AG04449 (cell line): ENCODE results near the gene DGUOK.

Experiments used
- CTCF ChIA-PET: fragments of 350-600 bp; formaldehyde crosslinking; extraction: SDS; loops from one replicate; lab custom pipeline; 2021; ENCODE audit warnings: antibody characterized with exemption; lab: Yijun Ruan, JAX
- POLR2A ChIA-PET: fragments of 400-600, 350-600 bp; formaldehyde crosslinking; extraction: SDS; loops from one replicate; lab custom pipeline; 2020; ENCODE audit warnings: antibody characterized with exemption, inconsistent platforms; lab: Yijun Ruan, JAX
- DNase-seq: peaks from one replicate; pipeline ENCODE4 v3.0.0-alpha.2; 2010; ENCODE audit warnings: low read depth, low spot score
- H3K4me3 ChIP-seq: 2 replicates; pipeline ENCODE4 v1.5.1; 2011; ENCODE audit warnings: low read depth, mild to moderate bottlenecking, control low read depth, low read length
- TF ChIP-seq, protein P1 (sequence below): IDR thresholded peaks from one replicate; pipeline ENCODE4 v1.5.1; 2011; ENCODE audit warnings: mild to moderate bottlenecking, moderate library complexity, low read length, control low read depth, inconsistent platforms; ENCODE audit not compliant: insufficient read depth; ENCODE audit errors: missing control alignments

The DGUOK gene

DNA sequence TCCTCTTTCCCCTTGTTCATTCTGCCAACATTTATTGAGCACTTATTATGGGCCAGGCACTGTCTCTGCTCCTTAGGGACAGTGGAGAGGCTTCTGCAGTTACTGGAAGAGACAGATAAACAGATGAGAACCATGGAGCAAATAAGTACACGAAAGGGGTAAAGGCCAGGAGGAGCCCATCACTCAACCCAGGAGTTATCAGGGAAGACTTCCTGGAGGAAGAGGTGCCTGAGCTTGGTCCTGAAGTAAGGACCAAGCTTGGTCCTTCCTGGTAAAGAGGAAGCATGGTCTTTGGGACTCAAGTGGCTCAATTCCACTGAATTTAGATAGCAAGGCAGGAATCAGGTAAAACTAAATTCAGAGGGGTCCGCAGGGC lies 32.2 kb upstream of the DGUOK start:
- ChIA-PET POLR2A (no interaction called here), CTCF (no interaction called here)
- no peak for DNase-seq
- TF ChIP-seq, protein P1, sequence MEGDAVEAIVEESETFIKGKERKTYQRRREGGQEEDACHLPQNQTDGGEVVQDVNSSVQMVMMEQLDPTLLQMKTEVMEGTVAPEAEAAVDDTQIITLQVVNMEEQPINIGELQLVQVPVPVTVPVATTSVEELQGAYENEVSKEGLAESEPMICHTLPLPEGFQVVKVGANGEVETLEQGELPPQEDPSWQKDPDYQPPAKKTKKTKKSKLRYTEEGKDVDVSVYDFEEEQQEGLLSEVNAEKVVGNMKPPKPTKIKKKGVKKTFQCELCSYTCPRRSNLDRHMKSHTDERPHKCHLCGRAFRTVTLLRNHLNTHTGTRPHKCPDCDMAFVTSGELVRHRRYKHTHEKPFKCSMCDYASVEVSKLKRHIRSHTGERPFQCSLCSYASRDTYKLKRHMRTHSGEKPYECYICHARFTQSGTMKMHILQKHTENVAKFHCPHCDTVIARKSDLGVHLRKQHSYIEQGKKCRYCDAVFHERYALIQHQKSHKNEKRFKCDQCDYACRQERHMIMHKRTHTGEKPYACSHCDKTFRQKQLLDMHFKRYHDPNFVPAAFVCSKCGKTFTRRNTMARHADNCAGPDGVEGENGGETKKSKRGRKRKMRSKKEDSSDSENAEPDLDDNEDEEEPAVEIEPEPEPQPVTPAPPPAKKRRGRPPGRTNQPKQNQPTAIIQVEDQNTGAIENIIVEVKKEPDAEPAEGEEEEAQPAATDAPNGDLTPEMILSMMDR: no peak
- H3K4me3 ChIP-seq: peak overlapping the region; percentile 40

DNA sequence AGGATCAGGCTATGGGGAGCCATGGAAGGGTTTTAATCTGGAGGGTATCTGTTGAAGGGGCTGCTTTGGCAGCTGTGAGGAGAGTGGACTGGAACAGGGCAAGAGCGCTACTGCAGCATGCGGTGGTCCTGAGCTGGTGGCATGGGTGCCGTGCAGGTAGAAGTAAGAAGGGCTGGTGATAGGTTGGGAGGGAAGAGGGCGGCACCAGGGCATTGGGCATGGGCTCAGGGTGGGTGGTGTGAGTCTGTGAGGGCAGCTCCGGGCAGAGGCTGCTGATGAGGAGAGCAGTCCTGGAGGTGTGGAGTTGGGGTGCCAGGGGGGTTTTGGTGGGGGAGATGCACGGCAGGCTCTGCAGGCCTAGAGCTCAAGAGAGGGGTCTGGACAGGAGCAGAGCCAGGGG lies 31.8 kb upstream of the DGUOK start:
- DNase-seq: no peak
- ChIA-PET POLR2A (no interaction called here), CTCF (no interaction called here)
- peak overlapping the region; percentile 40 for H3K4me3 ChIP-seq
- TF ChIP-seq, protein P1: no peak

DNA sequence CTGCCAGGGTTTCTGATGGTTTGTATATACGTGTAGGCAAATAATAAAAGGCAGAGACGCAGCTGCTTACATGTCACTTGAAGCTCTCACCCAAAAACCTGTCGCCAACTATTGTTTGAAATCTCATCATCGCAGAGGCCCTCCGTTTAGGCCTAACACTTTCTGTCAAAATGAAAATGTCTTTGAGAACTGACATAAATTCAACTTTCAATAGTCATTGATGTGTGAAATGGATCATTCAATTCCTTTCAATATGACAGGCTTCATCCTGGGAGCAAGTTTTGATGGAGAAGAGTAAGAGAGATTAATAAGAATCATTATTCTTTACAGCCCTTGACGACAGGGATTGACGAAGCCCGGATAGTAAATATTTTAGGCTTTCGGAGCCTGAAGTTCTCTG lies 31.2 kb upstream of the DGUOK start:
- TF ChIP-seq, protein P1: no peak
- no peak for DNase-seq
- ChIA-PET CTCF (no interaction called here), POLR2A (interaction anchor here (1.6 kb wide), 1 partner anchor 42 kb away, joined by 5 read pairs; no protein-coding TSS in a partner anchor)
- no peak overlapping the region for H3K4me3 ChIP-seq

DNA sequence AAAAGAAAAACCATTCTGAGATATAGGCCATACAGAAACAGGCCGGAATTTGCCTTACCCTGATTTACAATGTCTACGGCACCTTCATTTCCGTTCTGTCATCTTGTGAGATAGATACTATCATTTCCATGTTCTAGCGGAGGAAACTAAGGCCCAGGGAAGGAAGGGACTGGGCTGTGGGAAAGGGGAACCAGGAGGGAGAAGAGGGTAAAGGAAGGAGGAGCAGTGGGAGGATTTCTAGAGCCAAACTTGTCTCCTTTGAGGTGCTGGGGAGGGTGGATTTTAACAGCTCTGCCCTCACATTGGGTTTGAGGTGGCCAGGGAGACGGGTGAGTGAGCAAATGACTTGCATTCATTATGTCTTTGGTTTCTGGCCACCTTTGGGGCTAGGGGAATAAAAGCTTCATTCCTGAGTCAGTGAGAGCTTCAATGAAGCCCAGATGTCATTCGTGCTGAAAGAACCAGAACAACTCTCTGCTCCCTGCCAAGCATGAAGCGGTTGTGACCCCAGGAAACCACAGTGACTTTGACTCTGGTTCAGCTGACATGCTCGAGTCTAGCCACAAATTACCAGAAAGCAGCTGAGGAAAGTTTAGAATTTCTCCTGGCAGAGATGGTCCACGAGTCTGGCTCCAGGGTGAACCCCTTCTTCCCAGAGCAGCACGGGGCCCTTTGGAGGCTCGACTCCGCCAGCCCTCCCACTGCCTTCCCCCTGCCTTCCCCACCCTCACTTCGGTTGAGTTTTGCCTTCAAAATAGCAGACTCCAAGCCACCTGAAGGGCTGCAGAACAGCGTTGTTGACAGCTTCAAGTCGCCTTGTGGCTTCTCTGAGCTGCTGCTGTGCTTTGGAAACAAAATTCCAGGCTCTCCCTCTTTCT lies 30.1 kb upstream of the DGUOK start:
- TF ChIP-seq, protein P1: no peak
- peak; percentile 53 for DNase-seq
- CTCF ChIA-PET: no interaction called here
- POLR2A ChIA-PET: interaction anchor here (0.6 to 1.6 kb wide), 3 partner anchors 41 to 107 kb away, joined by 3 to 5 read pairs (median 3); no protein-coding TSS in a partner anchor
- peak overlapping the region; percentile 6 for H3K4me3 ChIP-seq

DNA sequence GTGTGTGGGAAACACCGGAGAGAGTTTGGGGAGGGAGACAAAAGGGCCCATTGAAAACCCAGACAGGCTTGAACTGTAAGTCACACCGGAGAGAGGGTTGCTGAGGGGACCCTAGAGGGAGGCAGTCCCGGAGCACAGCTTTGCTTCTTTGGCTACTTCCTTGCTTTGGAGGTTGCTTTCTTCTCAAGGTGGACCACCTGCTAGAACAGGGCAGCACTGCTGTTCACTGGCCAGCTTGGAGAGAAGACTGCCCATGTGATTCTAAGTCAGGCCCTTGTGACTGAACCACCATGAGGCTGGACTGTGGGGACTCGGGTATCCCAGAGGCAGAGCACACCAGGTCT lies 29.5 kb upstream of the DGUOK start:
- POLR2A ChIA-PET: interaction anchor here (0.6 to 1.6 kb wide), 3 partner anchors 41 to 107 kb away, joined by 3 to 5 read pairs (median 3); no protein-coding TSS in a partner anchor
- CTCF ChIA-PET: no interaction called here

DNA sequence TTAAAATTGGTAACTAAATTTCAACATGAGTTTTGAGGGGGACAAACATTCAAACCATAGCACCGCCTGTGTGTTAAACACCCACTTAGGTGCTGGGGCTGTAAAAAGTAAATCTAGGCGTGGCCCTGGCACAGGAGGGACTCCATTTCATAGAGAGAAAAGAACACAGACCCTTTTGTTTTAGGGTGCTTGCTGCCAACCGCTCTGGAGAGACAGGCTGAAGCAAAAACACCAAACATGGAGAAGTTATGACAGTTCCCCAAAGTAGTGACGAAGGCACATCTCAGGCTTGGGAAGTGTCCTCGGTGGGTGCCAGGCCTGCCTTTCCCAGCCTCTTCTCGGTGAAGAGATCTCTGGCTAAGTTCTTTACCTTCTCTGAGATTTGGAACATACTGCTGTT lies 28.7 kb upstream of the DGUOK start:
- no peak for DNase-seq
- ChIA-PET CTCF (no interaction called here), POLR2A (no interaction called here)
- no peak overlapping the region for H3K4me3 ChIP-seq
- TF ChIP-seq, protein P1: no peak

More for the DNA sequence above, 29.5 kb upstream of the DGUOK start:
- H3K4me3 ChIP-seq: no peak overlapping the region; the same call in 1 of the 2 replicates
- TF ChIP-seq, protein P1: no peak
- no peak for DNase-seq
